Measurements from ENCODE around the gene C2orf72. TPM values are rescaled to one million over a fixed set of nuclear protein-coding genes. Genes with fewer than 3 reads are reported as not detected.

The C2orf72 gene
- total and polyA plus RNA-seq, 2 of the 13 experiments (the other 11 are each of a cell fraction or from before 2014, with no cell fraction given): 147 to 203 TPM

DNA sequence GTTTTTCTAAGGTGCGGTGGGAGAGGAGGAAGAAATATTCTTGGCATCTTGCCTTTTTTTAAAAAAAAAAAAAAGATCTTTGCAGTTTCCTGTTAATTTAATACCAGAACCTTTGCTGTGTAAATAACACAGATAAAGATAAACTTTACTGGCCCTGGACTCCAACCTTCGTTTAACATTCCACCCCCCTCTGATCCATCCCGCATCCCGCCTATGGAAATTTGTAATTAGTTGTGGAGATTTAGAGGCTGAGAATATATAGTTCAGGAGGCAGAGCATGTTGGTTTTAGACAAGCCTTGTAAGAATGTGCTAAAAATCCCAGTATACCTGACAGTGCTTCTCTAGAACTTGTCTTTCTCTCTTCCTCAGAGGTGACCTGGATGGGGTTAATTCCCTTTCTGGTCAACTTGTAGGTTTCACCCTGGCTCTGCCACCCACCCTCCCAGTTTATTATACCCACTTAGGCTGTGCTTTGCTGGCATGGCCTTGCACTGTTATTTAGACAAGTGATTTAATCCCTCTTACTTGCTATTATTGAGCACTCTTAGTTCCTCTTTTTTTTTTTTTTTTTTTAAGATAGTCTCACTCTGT, 2.9 kb upstream of the C2orf72 start (continued):
- TF ChIP-seq PPARG (CRISPR knock-in tag; conservative IDR thresholded peaks at IDR 0.05) (0 out of 2 replicates have a peak, but pooled peaks have one; percentile 48), ATF4 (CRISPR knock-in tag; IDR thresholded peaks at IDR 0.05) (no peak), ZNF205 (CRISPR knock-in tag; IDR thresholded peaks at IDR 0.05) (no peak), YEATS4 (CRISPR knock-in tag; IDR thresholded peaks at IDR 0.05; ENCODE audit: borderline replicate concordance) (no peak), SAFB2 (CRISPR knock-in tag; IDR thresholded peaks at IDR 0.05; ENCODE audit: borderline replicate concordance, low read depth) (no peak), GRHL1 (CRISPR knock-in tag; conservative IDR thresholded peaks at IDR 0.05) (no peak), ZNF567 (CRISPR knock-in tag; IDR thresholded peaks at IDR 0.05; ENCODE audit: borderline replicate concordance) (no peak), ZNF574 (CRISPR knock-in tag; IDR thresholded peaks at IDR 0.05) (0 out of 2 replicates have a peak, but pooled peaks have one; percentile 1), HOMEZ (CRISPR knock-in tag; IDR thresholded peaks at IDR 0.05; ENCODE audit: low read depth) (peak; percentile 80), DBP (CRISPR knock-in tag; IDR thresholded peaks at IDR 0.05; ENCODE audit: not compliant biosample characterization) (no peak)
- TF ChIP-seq, protein P1, sequence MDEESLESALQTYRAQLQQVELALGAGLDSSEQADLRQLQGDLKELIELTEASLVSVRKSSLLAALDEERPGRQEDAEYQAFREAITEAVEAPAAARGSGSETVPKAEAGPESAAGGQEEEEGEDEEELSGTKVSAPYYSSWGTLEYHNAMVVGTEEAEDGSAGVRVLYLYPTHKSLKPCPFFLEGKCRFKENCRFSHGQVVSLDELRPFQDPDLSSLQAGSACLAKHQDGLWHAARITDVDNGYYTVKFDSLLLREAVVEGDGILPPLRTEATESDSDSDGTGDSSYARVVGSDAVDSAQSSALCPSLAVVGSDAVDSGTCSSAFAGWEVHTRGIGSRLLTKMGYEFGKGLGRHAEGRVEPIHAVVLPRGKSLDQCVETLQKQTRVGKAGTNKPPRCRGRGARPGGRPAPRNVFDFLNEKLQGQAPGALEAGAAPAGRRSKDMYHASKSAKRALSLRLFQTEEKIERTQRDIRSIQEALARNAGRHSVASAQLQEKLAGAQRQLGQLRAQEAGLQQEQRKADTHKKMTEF (CRISPR knock-in tag; IDR thresholded peaks at IDR 0.05): peak; percentile 29; the same call in 1 of the 2 replicates
- TF ChIP-seq, protein P2, sequence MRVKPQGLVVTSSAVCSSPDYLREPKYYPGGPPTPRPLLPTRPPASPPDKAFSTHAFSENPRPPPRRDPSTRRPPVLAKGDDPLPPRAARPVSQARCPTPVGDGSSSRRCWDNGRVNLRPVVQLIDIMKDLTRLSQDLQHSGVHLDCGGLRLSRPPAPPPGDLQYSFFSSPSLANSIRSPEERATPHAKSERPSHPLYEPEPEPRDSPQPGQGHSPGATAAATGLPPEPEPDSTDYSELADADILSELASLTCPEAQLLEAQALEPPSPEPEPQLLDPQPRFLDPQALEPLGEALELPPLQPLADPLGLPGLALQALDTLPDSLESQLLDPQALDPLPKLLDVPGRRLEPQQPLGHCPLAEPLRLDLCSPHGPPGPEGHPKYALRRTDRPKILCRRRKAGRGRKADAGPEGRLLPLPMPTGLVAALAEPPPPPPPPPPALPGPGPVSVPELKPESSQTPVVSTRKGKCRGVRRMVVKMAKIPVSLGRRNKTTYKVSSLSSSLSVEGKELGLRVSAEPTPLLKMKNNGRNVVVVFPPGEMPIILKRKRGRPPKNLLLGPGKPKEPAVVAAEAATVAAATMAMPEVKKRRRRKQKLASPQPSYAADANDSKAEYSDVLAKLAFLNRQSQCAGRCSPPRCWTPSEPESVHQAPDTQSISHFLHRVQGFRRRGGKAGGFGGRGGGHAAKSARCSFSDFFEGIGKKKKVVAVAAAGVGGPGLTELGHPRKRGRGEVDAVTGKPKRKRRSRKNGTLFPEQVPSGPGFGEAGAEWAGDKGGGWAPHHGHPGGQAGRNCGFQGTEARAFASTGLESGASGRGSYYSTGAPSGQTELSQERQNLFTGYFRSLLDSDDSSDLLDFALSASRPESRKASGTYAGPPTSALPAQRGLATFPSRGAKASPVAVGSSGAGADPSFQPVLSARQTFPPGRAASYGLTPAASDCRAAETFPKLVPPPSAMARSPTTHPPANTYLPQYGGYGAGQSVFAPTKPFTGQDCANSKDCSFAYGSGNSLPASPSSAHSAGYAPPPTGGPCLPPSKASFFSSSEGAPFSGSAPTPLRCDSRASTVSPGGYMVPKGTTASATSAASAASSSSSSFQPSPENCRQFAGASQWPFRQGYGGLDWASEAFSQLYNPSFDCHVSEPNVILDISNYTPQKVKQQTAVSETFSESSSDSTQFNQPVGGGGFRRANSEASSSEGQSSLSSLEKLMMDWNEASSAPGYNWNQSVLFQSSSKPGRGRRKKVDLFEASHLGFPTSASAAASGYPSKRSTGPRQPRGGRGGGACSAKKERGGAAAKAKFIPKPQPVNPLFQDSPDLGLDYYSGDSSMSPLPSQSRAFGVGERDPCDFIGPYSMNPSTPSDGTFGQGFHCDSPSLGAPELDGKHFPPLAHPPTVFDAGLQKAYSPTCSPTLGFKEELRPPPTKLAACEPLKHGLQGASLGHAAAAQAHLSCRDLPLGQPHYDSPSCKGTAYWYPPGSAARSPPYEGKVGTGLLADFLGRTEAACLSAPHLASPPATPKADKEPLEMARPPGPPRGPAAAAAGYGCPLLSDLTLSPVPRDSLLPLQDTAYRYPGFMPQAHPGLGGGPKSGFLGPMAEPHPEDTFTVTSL (CRISPR knock-in tag; IDR thresholded peaks at IDR 0.05; ENCODE audit: borderline replicate concordance): peak; percentile 89; the same call in 1 of the 2 replicates

Measured in HepG2 (cell line).